Fibroblast of the aortic adventitia (primary cell): ENCODE measurements around the gene TDRD6. TPM values are rescaled to one million over a fixed set of nuclear protein-coding genes. Genes with fewer than 3 reads are reported as not detected.
"Not testable (repeated sequence)": the region's sequence is repeated elsewhere in the genome, so short reads cannot be mapped to it uniquely, and the experiment has no call there.

Source experiments
- DNase-seq: peaks from one replicate; pipeline ENCODE4 v3.0.0-alpha.2; 2010; ENCODE audit warnings: low read depth
- H3K4me3 ChIP-seq: 2 replicates; pipeline ENCODE4 v1.5.1; 2011; ENCODE audit warnings: low read depth, mild to moderate bottlenecking, control low read depth, low read length, moderate library complexity
- total RNA-seq: library from RNA; depleted of rRNA; stranded (reverse); fragments of >200 nt; gene quantifications from 2 replicates; pipeline ENCODE4 v1.2.3, GENCODE V29; 2012; ENCODE audit warnings: low replicate concordance
- TF ChIP-seq, protein P1 (sequence below): IDR thresholded peaks from 2 replicates; pipeline ENCODE4 v1.5.1; 2011; ENCODE audit warnings: mild to moderate bottlenecking, low read length, control low read depth, inconsistent platforms; ENCODE audit not compliant: insufficient read depth

TDRD6 gene
- total RNA-seq, 1 donor = 0.18 TPM

DNA sequence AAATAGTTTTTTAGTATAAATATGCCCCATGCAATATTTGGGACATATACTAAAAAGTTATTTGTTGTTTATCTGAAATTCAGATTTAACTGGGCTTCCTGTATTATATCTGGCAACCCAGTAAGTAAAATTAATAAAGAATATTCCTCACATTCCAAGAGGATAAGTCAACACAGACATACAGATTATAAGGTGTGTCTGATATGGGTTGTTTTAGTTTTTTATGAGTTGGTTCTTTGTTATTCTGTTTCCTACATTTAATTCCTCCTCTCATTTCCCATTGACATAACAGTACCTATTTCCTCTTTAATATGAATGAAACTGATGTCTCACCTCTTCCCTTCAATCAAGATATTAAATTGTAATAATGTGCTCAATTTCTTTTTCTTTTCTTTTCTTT is 49.2 kb downstream of the TDRD6 start:
- TF ChIP-seq, protein P1, sequence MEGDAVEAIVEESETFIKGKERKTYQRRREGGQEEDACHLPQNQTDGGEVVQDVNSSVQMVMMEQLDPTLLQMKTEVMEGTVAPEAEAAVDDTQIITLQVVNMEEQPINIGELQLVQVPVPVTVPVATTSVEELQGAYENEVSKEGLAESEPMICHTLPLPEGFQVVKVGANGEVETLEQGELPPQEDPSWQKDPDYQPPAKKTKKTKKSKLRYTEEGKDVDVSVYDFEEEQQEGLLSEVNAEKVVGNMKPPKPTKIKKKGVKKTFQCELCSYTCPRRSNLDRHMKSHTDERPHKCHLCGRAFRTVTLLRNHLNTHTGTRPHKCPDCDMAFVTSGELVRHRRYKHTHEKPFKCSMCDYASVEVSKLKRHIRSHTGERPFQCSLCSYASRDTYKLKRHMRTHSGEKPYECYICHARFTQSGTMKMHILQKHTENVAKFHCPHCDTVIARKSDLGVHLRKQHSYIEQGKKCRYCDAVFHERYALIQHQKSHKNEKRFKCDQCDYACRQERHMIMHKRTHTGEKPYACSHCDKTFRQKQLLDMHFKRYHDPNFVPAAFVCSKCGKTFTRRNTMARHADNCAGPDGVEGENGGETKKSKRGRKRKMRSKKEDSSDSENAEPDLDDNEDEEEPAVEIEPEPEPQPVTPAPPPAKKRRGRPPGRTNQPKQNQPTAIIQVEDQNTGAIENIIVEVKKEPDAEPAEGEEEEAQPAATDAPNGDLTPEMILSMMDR = no peak
- no peak for DNase-seq
- H3K4me3 ChIP-seq = no peak overlapping the region

DNA sequence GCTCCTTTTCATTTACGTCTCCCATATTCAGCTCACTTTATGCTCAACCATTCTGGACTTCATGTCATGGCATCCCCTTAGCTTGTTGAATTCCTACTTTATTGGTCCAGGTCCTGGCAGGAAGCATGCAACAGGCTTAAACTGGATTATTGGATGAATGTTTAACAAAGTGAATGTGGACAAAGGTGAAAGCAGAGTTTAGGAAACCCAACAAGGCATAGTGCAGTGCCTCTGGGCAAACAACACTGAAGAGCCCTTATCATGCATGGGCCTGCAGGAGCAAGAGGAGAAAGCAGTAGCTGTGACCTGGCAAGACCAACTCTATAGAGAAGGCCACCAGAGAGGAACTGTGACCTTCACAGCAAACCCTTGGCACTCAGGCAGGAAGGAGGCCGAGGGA is 53.8 kb downstream of the TDRD6 start:
- TF ChIP-seq, protein P1 = no peak
- no peak overlapping the region for H3K4me3 ChIP-seq
- no peak for DNase-seq

GRCh38 chr6:46741910-46742309 is 54.2 kb downstream of the TDRD6 start:
- TF ChIP-seq, protein P1 = no peak
- no peak for DNase-seq
- no peak overlapping the region for H3K4me3 ChIP-seq

- no peak overlapping the region for H3K4me3 ChIP-seq
- TF ChIP-seq, protein P1 = no peak
- DNase-seq = no peak
Observed at GRCh38 chr6:46743425-46744158, 55.9 kb downstream of the TDRD6 start.

GRCh38 chr6:46744159-46744725 is 56.6 kb downstream of the TDRD6 start:
- not testable (repeated sequence) for H3K4me3 ChIP-seq, DNase-seq

DNA sequence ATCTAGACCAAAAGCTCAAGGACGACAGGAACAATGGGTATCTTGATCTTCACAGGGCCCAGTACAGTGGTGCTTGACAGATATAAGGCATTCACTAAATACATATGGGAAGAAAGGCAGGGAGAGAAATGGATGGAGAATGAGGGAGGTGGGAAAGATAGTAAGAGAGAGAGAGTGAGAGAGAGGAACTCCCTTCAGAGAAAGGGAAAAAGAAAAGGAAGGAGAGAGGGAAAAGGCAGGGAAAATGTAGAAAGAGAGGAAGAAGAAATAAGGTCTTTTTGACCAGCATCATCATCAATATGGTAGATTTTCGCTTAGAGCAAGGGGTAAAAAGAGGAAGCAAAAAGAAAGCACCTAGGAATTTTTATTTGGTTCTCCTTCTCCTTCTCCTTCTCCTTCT is 58.3 kb downstream of the TDRD6 start:
- TF ChIP-seq, protein P1 = no peak
- DNase-seq = no peak

DNA sequence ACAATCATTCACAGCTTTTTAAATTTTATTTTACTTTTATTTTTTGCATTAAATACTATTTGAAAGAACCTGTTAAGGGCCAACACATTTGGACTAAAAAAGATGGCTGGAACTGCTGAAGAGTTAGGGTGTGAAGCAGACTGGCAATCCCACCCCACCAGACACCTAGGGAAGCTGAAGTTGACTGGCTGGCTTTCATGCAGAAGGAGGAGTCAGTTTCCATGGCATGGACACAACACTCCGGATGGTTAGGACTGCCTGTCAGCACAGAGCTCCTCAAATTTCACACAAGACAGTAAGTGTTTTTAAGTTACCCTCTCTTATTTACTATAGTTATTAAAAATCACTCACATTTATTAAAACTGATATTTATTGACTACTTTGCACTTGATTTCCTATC is 59.0 kb downstream of the TDRD6 start, which contains the start of gene ANKRD66:
Gene ANKRD66, plus strand, starts transcription at position 238 of the 400 bp plus-strand sequence. CDS start 5,016 bp downstream, outside the sequence.
- no peak within 1 kb of the TSS for H3K4me3 ChIP-seq
- TF ChIP-seq, protein P1 = no peak
- DNase-seq = no peak

More for the DNA sequence above, 58.3 kb downstream of the TDRD6 start:
- no peak overlapping the region for H3K4me3 ChIP-seq
